Neural crest cell (in vitro differentiated cells): ENCODE results near the gene EXPH5. TPM values are rescaled to one million over a fixed set of nuclear protein-coding genes. Genes with fewer than 3 reads are reported as not detected.

Experiments used
- DNase-seq: peaks from one replicate; pipeline ENCODE4 v3.0.0; 2021; ENCODE audit warnings: low read depth, mixed read lengths, low spot score
- H3K27ac Mint-ChIP-seq: one replicate; pipeline ENCODE4 v1.8.0; 2021; ENCODE audit warnings: mild to moderate bottlenecking, mixed read lengths; ENCODE audit not compliant: unreplicated experiment
- H3K27me3 Mint-ChIP-seq: 2 replicates; pipeline ENCODE4 v1.8.0; 2021; ENCODE audit warnings: low read depth, mild to moderate bottlenecking, mixed read lengths
- H3K36me3 Mint-ChIP-seq: 2 replicates; pipeline ENCODE4 v1.8.0; 2021; ENCODE audit warnings: low read depth, mild to moderate bottlenecking, mixed read lengths
- H3K4me1 Mint-ChIP-seq: 2 replicates; pipeline ENCODE4 v1.8.0; 2021; ENCODE audit warnings: mixed read lengths
- H3K4me3 Mint-ChIP-seq: one replicate; pipeline ENCODE4 v1.8.0; 2021; ENCODE audit warnings: mild to moderate bottlenecking, mixed read lengths
- H3K9me3 Mint-ChIP-seq: 2 replicates; pipeline ENCODE4 v1.8.0; 2021; ENCODE audit warnings: mixed read lengths
- total RNA-seq: library from RNA; stranded (reverse); gene quantifications from 2 replicates; pipeline ENCODE4 v1.2.1, GENCODE V29; 2021
- TF ChIP-seq, protein P1 (sequence below): fragments of 200-600 bp; sonication (generic); conservative IDR thresholded peaks from 2 replicates; pipeline ENCODE4 v1.5.0; 2021; ENCODE audit warnings: antibody characterized with exemption, mild to moderate bottlenecking

The EXPH5 gene
- total RNA-seq, 1 donor from 2014 or later: 0.68 TPM

DNA sequence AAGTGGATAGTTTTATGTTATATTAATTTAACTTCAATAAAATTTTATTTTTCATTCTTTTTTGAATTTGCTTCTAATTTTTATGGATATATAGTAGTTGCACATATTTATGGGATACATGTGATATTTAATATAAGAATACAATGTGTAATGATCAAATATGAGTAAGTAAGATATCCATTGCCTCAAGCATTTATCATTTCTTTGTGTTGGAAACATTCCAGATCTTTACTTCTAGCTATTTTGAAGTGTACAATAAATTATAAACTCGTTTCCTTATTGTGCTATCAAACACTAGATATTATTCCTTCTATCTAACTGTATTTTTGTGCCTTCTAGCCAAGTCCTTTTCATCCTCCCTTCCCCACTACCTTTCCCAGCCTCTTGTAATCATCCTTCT, 17.0 kb downstream of the EXPH5 start:
- no peak for DNase-seq
- H3K36me3 Mint-ChIP-seq: no peaks in the 10 kb centered on the region
- H3K27me3 Mint-ChIP-seq: no peaks in the 10 kb centered on the region
- no peak overlapping the region for H3K27ac Mint-ChIP-seq
- peaks cover 2% of the 10 kb centered on the region for H3K9me3 Mint-ChIP-seq
- H3K4me3 Mint-ChIP-seq: no peak overlapping the region
- no peaks in the 10 kb centered on the region for H3K4me1 Mint-ChIP-seq
- TF ChIP-seq, protein P1, sequence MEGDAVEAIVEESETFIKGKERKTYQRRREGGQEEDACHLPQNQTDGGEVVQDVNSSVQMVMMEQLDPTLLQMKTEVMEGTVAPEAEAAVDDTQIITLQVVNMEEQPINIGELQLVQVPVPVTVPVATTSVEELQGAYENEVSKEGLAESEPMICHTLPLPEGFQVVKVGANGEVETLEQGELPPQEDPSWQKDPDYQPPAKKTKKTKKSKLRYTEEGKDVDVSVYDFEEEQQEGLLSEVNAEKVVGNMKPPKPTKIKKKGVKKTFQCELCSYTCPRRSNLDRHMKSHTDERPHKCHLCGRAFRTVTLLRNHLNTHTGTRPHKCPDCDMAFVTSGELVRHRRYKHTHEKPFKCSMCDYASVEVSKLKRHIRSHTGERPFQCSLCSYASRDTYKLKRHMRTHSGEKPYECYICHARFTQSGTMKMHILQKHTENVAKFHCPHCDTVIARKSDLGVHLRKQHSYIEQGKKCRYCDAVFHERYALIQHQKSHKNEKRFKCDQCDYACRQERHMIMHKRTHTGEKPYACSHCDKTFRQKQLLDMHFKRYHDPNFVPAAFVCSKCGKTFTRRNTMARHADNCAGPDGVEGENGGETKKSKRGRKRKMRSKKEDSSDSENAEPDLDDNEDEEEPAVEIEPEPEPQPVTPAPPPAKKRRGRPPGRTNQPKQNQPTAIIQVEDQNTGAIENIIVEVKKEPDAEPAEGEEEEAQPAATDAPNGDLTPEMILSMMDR: no peak

DNA sequence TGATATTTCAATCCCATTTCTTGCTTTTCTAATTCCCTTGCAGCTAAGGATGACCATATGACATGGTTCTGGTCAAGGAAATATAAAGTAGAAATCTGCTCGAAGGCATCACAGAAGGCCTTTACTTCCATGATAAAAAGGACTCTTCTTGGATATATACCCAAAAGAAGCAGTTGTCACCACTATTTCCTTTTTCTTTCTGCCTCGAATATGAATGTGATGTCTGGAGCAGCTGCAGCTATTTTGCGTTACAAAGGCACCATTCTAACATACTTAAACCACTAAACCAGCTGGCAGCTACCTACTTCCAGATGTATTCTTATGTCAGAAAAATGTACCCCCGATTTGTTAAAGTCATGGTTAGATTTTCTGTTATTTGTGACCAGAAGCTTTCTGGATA, 18.9 kb downstream of the EXPH5 start:
- no peaks in the 10 kb centered on the region for H3K9me3 Mint-ChIP-seq
- no peak overlapping the region for H3K4me3 Mint-ChIP-seq
- TF ChIP-seq, protein P1: no peak
- H3K27me3 Mint-ChIP-seq: no peaks in the 10 kb centered on the region
- no peak overlapping the region for H3K27ac Mint-ChIP-seq
- DNase-seq: no peak
- no peaks in the 10 kb centered on the region for H3K36me3 Mint-ChIP-seq
- peaks cover 4% of the 10 kb centered on the region for H3K4me1 Mint-ChIP-seq

DNA sequence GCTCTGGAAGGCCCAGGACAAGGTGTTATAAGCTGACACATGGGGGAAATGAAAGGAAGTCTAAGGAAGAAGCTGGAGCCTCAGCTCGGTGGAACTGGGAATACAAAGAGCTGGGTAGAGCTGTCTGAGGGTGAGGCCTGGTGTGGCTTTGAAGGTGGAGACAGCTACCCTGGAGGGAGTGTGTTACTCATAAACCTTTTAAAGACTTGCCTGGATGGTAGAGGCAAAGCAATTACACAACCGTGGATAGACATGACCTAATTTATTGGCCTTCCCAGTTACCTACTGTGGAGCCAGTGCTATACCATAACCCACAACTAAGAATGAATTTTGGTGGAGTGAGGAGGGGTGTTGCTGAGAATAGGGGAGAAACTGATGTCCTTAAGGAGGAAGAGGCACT, 22.6 kb downstream of the EXPH5 start:
- Mint-ChIP-seq H3K27me3 (no peaks in the 10 kb centered on the region), H3K27ac (peak overlapping the region; percentile 38), H3K36me3 (no peaks in the 10 kb centered on the region), H3K4me3 (no peak overlapping the region), H3K4me1 (peaks cover 4% of the 10 kb centered on the region), H3K9me3 (no peaks in the 10 kb centered on the region)
- no peak for DNase-seq
- TF ChIP-seq, protein P1: no peak

DNA sequence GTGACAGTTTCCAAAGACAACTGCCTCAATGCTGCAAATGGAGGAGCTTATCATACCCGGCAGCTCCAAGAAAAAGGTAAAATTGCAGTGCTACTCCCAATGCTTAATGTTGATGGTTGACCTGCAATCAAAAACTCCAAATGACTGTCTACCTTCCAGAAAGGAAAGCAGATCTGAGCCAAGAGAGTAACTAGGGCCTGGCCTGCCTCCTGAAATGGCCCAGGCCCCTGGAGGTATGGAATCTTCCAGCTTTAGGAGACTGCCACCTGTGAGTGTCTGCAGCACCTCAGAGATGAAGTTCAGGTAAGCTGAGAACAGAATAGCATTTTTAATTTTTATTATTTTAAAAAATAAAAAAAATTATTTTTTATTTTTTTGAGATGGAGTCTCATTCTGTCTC, 23.7 kb downstream of the EXPH5 start:
- TF ChIP-seq, protein P1: no peak
- H3K27ac Mint-ChIP-seq: peak overlapping the region; percentile 50
- H3K4me1 Mint-ChIP-seq: peaks cover 4% of the 10 kb centered on the region
- no peaks in the 10 kb centered on the region for H3K9me3 Mint-ChIP-seq
- H3K36me3 Mint-ChIP-seq: no peaks in the 10 kb centered on the region
- no peak for DNase-seq
- H3K4me3 Mint-ChIP-seq: no peak overlapping the region
- no peaks in the 10 kb centered on the region for H3K27me3 Mint-ChIP-seq

DNA sequence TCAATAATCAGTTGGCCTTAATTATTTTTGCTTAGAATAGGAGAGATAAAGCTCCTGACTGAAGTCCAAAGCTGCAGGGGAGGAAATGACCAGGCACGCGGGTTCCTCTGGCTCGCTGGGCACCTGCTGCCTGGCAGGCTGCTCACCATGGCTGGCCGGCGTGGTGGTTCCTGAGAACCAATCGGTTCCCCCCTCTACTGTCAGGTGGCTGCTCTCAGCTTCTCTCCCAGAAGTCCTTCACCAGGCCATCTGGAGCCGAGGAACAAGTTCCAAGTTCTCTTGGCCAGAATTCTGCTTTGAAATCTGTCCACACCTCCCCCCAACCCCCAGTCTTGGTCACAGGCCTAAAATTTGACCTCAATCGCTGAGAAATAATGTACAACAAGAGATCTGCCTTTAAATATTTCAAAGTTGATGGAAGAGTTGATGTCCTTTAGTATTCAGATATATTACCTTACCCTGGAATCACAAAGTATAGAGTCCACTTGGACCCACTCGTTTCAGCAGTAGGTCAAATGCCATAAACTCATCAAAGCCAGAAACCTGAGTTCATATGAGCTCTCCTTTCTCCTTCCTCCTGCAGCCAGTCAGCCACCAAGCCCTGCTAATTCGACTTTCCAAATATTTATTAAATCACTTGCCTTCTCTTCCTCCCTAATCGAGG, 25.2 kb downstream of the EXPH5 start:
- Mint-ChIP-seq H3K36me3 (no peaks in the 10 kb centered on the region), H3K27ac (no peak overlapping the region), H3K27me3 (no peaks in the 10 kb centered on the region), H3K9me3 (no peaks in the 10 kb centered on the region), H3K4me3 (no peak overlapping the region), H3K4me1 (peaks cover 4% of the 10 kb centered on the region)
- TF ChIP-seq, protein P1: no peak
- DNase-seq: no peak
